GM19351 (cell line): Measurements from ENCODE around the gene MACROD2.
A peak's percentile ranks its signal among the peaks of the same experiment; 100 is the strongest.
"Not testable (repeated sequence)": the region's sequence is repeated elsewhere in the genome, so short reads cannot be mapped to it uniquely, and the experiment has no call there.

Source experiments
- ATAC-seq: cut with Tn5 transposase; IDR thresholded peaks from one replicate; pipeline ENCODE4 v1.9.1; 2021; ENCODE audit warnings: mild to moderate bottlenecking, moderate library complexity; ENCODE audit not compliant: unreplicated experiment

MACROD2 gene

GRCh38 chr20:15179381-15179780 is 1184.1 kb downstream of the MACROD2 start:
- no peak for ATAC-seq

- no peak for ATAC-seq
Observed at GRCh38 chr20:15179781-15180180, 1184.5 kb downstream of the MACROD2 start.

- ATAC-seq = no peak
Observed at GRCh38 chr20:15185322-15185721, 1190.0 kb downstream of the MACROD2 start.

- no peak for ATAC-seq
Observed at GRCh38 chr20:15185913-15186312, 1190.6 kb downstream of the MACROD2 start.

GRCh38 chr20:15187612-15188011 is 1192.3 kb downstream of the MACROD2 start:
- ATAC-seq = no peak

GRCh38 chr20:15188415-15188814 is 1193.1 kb downstream of the MACROD2 start:
- ATAC-seq = no peak

GRCh38 chr20:15191082-15191723 is 1195.9 kb downstream of the MACROD2 start:
- ATAC-seq = no peak

GRCh38 chr20:15195378-15195777 is 1200.1 kb downstream of the MACROD2 start:
- ATAC-seq = no peak

GRCh38 chr20:15196547-15197255 is 1201.4 kb downstream of the MACROD2 start:
- peak; percentile 39 for ATAC-seq

- ATAC-seq = not testable (repeated sequence)
Observed at GRCh38 chr20:15198017-15198416, 1202.7 kb downstream of the MACROD2 start.

GRCh38 chr20:15199698-15200097 is 1204.4 kb downstream of the MACROD2 start:
- ATAC-seq = peak; percentile 58

GRCh38 chr20:15200147-15200565 is 1204.8 kb downstream of the MACROD2 start:
- peak; percentile 74 for ATAC-seq

- ATAC-seq = no peak
Observed at GRCh38 chr20:15201602-15202001, 1206.3 kb downstream of the MACROD2 start.

GRCh38 chr20:15204234-15204633 is 1208.9 kb downstream of the MACROD2 start:
- no peak for ATAC-seq

- no peak for ATAC-seq
Observed at GRCh38 chr20:15205028-15205427, 1209.7 kb downstream of the MACROD2 start.

- no peak for ATAC-seq
Observed at GRCh38 chr20:15205719-15206118, 1210.4 kb downstream of the MACROD2 start.

- ATAC-seq = no peak
Observed at GRCh38 chr20:15209537-15209936, 1214.2 kb downstream of the MACROD2 start.

GRCh38 chr20:15214051-15214450 is 1218.7 kb downstream of the MACROD2 start:
- ATAC-seq = no peak

- ATAC-seq = no peak
Observed at GRCh38 chr20:15220009-15220656, 1224.8 kb downstream of the MACROD2 start.

- no peak for ATAC-seq
Observed at GRCh38 chr20:15220778-15221565, 1225.7 kb downstream of the MACROD2 start.
